Ovary (tissue), 3 donors: ENCODE results near the gene DIAPH3.

Source experiments
- EP300 ChIP-seq: sonication (generic); formaldehyde crosslinking; IDR thresholded peaks from one replicate; pipeline ENCODE4 v1.6.1; 2017; ENCODE audit warnings: antibody characterized with exemption
- POLR2A ChIP-seq: fragments of 450-650 bp; IDR thresholded peaks from one replicate; pipeline ENCODE4 v1.6.1; 2017; ENCODE audit warnings: antibody characterized with exemption, mild to moderate bottlenecking, moderate library complexity
- TF ChIP-seq, protein P1 (sequence below), 3 donors: fragments of 450-650 bp in 2 of 3; fragments of 200-600 bp in 1 of 3; IDR thresholded peaks; one replicate each; pipeline versions ENCODE4 v1.5.1 to v1.8.0; 2016 to 2022; ENCODE audit warnings: antibody characterized with exemption in 3 of 3, mild to moderate bottlenecking in 1 of 3
- donor health status: DM: no; HTN: no; CAD: no.

DNA sequence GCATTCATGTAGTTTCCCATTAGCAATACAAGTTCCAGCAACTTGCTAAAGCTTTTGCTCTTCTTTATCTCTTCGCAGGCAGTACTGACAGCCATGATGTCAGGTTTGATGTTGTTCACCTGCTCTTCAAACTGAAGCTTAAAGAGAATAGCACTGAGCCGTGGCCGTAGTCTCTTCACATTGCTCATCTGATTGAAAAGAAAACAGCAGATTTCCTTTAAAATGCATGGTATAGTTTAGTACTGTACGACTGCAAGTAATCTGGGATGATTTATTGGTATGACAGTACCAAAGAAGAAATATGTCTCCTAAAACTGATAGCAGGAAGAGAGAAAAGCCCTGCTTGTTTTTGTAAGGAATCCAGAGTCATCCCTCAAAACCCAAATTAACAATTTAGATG lies 284.4 kb downstream of the DIAPH3 start:
- TF ChIP-seq, protein P1, sequence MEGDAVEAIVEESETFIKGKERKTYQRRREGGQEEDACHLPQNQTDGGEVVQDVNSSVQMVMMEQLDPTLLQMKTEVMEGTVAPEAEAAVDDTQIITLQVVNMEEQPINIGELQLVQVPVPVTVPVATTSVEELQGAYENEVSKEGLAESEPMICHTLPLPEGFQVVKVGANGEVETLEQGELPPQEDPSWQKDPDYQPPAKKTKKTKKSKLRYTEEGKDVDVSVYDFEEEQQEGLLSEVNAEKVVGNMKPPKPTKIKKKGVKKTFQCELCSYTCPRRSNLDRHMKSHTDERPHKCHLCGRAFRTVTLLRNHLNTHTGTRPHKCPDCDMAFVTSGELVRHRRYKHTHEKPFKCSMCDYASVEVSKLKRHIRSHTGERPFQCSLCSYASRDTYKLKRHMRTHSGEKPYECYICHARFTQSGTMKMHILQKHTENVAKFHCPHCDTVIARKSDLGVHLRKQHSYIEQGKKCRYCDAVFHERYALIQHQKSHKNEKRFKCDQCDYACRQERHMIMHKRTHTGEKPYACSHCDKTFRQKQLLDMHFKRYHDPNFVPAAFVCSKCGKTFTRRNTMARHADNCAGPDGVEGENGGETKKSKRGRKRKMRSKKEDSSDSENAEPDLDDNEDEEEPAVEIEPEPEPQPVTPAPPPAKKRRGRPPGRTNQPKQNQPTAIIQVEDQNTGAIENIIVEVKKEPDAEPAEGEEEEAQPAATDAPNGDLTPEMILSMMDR (IDR thresholded peaks at IDR 0.05) = no peak
- TF ChIP-seq EP300 = no peak
- TF ChIP-seq POLR2A = no peak
